ENCODE results near the gene TBC1D14.

DNA sequence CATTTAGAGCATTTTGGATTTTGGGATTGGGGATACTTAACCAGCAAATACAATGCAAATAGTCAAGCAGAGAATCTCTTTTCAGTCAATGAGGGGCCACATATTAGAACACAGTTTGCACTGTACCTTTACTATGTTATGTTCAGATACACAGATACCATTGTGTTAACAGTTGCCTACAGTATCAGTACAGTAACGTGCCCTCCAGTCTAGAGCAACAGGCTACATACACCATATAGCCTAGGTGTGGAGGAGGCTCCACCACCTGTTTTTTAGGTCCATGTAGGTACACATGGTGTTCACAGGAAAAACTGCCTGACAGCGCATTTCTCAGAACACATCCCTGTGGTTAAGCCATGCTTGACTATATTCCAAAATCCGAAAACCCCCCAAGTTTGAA, 149.2 kb downstream of the TBC1D14 start:
- TF ChIP-seq, protein P1, sequence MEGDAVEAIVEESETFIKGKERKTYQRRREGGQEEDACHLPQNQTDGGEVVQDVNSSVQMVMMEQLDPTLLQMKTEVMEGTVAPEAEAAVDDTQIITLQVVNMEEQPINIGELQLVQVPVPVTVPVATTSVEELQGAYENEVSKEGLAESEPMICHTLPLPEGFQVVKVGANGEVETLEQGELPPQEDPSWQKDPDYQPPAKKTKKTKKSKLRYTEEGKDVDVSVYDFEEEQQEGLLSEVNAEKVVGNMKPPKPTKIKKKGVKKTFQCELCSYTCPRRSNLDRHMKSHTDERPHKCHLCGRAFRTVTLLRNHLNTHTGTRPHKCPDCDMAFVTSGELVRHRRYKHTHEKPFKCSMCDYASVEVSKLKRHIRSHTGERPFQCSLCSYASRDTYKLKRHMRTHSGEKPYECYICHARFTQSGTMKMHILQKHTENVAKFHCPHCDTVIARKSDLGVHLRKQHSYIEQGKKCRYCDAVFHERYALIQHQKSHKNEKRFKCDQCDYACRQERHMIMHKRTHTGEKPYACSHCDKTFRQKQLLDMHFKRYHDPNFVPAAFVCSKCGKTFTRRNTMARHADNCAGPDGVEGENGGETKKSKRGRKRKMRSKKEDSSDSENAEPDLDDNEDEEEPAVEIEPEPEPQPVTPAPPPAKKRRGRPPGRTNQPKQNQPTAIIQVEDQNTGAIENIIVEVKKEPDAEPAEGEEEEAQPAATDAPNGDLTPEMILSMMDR (IDR thresholded peaks at IDR 0.05) = no peak
- TF ChIP-seq SIN3A (IDR thresholded peaks at IDR 0.05; ENCODE audit: borderline replicate concordance, insufficient read depth, low read depth, low read length) (no peak), POLR2AphosphoS5 (IDR thresholded peaks at IDR 0.05; ENCODE audit: low read depth, low read length) (no peak)
